GM10847 (cell line): Measurements from ENCODE around the gene NAA40.

Experiments used
- POLR2A ChIP-seq: IDR thresholded peaks from 2 replicates; pipeline ENCODE4 v1.6.1; 2011; ENCODE audit not compliant: insufficient read length; ENCODE audit errors: extremely low read depth

The NAA40 gene

DNA sequence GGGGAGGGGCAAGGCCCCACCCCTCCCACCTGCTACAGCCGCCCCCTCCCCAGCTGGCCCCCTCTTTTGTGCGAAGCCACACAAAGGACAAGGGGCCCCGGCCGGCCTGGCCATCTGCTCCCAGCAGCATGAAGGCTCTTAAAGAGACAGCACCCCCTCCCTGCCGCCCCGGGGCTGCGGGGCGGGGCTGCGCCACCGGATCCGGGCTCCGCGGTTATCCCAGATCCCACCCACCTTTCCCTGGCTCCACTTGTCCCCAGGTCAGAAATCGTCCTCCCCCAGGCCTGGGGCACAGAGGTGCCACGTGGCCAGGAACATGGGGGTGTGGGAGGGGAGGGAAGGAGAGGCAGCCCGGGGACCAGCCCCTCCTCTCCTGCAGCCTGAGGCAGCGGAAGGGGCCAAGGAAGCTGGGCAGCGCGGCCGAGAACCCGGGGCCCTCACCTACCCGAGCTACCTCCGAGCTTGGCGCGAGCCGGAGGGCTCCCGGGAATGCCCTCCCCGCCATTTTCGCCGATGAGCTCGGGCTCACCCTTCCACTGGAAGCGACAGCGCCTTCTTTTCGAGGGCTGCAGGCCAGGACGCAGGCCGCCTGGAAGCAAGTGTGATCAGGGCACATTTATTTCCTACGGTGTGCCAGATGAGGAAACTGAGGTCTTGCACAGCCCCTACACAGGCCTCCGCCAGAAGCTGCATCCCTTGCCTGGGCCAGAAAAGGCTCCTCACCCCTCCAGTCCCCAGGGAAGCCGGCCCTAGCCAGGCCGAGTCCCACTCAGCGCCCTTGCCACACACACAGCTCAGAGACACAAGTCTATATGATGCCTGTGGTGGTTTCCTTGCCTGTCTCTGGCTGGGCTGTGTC, 19.3 kb upstream of the NAA40 start:
- no peak for TF ChIP-seq POLR2A

- TF ChIP-seq POLR2A, result no peak
Measured at GRCh38 chr11:63920126-63920938, 18.5 kb upstream of the NAA40 start.

DNA sequence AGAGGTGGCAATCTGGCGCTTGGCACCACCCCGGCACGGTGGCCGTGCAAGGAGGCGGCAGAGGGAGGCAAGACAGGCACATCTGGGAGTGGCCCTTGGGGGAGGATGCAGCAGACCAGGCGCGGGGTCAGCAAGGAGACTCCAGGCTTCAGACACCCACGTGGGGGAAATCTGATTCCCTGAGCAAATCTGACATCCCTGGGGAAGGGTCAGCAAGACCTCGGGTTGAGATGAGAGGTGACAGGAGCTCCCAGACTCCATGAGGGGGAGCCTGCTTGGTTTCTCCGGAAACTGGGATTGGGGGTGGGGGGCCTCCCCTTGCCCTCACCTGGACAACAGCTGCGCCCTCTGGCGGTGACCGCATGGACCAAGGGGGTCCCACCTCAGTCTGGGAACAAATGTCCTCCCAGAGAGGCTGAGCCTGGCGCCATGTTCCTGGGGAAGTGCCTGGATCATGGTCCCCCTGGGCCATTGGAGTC, 17.8 kb upstream of the NAA40 start:
- TF ChIP-seq POLR2A, result no peak

DNA sequence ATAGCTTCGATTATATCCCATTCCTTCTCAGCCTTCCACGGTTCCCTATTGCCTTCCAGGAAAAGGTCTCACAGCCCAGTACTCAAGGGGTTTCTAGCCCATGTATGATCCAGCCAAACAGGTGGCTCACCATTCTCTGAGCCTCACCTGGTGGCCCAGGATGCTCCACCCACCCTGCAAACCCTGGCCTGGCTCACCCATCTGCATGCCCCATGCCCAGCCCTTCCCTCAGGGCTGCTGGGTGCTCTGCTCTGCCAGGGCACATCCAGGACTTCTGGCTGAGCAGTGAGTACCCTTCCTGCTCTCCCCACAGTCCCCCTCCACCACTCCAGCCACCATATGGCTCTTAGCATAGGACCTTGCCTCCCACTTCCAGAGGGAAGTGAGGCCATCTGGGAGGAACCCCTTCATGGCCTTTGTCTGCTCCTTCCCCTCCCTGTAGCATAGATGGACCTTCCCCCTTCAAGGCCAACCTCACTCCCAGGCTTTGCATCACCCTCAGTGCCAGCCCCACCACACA, 16.1 kb upstream of the NAA40 start:
- no peak for TF ChIP-seq POLR2A

DNA sequence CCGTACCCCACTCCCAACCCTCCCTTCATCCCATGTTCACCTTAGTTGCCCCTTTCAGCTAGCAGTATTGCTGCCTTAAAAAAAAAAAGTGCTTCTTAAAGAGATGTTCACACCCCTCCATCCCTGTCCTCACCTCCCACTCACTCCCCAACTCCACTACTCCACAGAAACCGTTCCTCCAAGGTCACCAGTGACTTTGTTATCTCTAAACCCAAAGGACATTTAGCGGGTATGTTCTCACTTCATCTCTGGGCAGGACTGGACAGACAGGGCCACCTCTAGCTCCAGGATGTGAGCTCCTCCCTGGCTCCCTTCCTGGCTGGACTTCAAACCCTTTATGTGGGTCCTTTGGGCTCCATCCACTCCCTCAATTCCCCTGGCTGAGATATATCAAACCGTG, 15.5 kb upstream of the NAA40 start:
- no peak for TF ChIP-seq POLR2A

DNA sequence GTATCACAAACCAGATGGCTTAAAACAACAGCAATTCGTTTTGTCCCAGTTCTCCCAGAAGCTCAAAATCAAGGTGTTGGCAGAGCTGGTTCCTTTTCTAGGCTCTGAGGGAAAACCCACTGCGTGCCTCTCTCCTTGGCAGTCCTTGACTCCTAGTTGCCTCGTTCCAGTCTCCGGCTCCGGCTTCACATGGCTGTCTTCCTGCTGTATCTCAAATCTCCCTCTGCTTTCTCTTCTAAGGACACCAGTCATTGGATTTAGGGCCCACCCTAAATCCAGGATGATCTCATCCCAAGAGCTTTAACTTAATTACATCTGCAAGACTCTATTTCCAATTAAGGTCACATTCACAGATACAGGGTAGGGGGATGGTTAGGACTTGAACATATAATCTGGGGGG, 9.2 kb upstream of the NAA40 start:
- TF ChIP-seq POLR2A, result no peak

DNA sequence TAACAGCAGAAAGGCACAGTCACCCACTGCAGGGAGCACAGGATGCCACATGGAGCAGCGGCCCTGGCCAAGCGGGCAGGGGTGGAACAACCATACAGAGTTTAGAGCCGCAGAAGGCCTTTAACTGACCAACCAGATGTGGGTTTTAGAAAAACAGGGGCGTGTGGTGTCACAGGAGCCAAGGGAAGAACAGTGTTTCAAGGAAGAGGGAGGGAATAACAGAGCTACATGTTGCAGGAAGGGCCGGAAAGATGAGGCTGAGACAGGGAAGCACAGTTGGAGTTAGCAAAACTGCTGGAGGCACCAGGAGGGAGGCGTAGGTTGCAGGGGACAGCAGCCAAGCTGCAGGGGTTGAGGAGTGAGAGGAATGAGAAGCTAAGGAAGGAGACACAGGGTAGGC, 7.8 kb upstream of the NAA40 start:
- no peak for TF ChIP-seq POLR2A

DNA sequence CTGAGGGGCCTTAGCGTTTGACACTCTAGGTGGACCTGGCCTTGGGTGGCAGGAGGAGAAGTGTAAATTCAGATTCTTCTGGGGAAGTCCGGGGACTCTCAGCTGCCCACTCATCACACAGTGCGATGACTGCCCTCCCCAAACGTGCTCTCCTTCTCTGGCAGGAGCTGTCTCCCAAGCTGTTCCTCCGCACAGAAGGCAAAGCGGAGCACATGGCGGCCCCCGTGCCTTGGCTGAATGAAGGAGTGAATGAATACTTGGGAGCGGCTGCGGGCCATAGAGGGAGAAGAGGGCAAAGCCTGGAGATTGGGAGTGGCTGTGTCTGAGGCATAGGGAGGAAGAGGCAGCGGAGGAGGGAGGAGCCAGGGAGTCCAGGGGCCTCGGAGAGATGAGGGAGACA, 6.9 kb upstream of the NAA40 start:
- no peak for TF ChIP-seq POLR2A

DNA sequence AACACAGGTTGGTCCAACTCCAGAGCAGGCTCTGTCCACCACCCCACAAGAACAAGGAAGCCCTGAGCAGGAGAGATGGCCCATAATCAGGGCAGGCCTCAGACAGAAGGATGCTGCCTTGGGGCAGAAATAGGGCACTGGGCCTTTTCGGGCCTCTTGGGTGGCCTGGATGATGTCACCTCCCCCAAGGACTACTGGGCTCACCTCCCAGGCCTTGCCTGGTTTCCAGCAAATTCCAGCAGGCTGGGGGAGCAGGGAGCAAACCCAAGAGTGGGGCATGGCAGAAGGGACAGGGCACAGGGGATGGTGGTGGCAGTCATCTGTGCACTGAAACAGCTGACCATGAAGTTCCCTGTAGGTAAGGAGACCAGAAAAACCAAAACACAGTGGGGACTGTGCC, 5.3 kb upstream of the NAA40 start:
- TF ChIP-seq POLR2A, result no peak

DNA sequence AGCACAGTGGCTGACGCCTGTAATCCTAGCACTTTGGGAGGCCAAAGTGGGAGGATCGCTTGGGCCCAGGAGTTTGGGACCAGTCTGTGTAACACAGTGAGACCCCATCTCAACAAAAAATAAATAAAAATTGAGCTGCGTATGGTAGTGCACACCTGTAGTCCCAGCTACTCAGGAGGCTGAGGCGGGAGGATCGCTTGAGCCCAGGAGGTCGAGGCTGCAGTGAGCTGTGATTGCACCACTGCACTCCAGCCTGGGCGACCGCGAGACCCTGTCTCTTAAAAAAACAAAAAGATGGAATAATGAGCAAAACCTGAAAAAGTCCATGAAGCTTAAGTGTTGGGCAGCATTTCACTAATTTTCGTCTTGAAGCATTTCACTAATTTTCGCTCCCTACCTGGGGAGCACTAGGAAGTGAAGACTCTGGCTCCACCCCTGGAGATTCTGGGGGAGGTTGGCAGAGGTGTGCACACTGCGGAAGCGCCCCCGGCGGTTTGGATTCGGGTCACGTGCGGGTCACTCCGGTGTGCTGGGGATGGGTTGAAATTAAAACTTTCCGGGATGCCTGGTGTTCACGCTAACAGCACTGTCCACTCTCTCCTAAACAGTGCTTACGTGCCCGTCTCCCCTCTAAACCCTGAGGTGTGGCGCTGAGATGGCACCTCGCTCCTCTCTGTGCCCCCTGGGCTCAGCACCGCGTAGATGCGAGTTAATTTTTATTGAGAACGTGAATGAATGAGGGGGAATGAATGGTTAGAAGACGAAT, 906 bp upstream of the NAA40 start:
- TF ChIP-seq POLR2A, result no peak

GRCh38 chr11:63939397-63939891, 642 bp downstream of the NAA40 start:
- TF ChIP-seq POLR2A, result no peak

DNA sequence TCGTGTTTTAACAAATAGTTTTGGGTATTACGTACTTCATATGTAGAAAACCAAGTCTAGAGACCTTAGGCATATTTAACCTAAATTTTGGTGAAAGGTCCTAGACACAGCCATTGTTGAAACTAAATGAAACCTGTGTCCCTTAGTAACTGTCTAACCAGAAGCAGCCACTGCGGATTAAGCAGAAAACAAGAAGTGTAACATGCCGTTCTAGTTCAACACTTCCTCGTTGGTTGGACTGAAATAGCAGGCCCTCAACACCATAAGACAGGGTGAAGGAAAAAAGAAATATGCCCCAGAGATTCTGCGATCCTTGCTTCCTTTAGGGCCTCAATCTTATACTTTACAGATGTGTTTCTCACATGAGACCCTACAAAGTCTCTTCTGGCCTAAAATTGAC, 2.0 kb downstream of the NAA40 start:
- TF ChIP-seq POLR2A, result no peak

DNA sequence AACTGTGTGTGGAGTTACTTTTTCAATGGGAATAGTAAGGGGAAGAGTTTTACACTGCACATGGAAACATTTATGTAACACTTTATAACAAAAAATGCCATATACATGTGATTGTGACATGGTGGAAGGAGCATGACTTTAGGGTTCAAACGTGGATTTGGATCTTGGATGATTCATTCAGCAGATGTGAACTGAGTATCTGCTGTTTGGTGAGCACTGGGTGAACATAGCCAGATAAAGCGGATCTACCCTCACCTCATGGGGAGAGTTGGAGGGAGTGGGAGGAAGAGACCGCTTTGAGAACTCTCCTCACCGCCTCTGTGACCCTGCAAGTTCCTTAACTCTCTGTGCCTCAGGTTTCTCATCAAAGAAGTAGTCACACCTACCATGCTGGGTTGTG, 3.1 kb downstream of the NAA40 start:
- TF ChIP-seq POLR2A, result no peak

DNA sequence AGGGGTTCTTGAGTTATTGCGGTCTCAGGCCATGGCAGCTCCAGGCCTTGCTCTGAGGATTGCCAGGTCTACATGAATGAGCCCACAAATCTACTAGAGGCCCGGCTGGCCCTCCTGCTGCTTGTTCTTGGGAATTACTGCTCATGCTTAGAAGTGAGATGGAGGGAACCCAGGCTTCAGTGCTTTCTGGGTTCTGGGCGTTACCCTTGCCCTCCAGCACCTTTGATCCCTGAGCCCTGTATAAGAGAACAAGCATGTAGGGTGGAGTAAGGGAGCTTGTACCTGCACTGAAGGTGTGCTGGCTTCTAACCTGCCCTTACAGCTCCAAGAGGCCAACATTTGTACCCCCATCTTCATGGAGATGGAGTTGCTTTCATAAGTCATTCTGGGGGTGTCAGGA, 4.0 kb downstream of the NAA40 start:
- no peak for TF ChIP-seq POLR2A

- no peak for TF ChIP-seq POLR2A
Measured at GRCh38 chr11:63944987-63945386, 6.2 kb downstream of the NAA40 start.
